Thyroid gland (tissue), 4 donors: ENCODE results near the gene SOAT2.

Source experiments
- CTCF ChIP-seq, 6 experiments: fragments of 200-600 bp in 3 of 6; fragments of 450-650 bp in 3 of 6; sonication (generic) in 3 of 6; IDR thresholded peaks; one replicate each; pipeline ENCODE4 v1.5.1; 2016 to 2019; ENCODE audit warnings: antibody characterized with exemption in 6 of 6, mild to moderate bottlenecking in 2 of 6, inconsistent platforms in 1 of 6, moderate library complexity in 1 of 6
- POLR2A ChIP-seq, 2 donors: fragments of 450-650 bp; IDR thresholded peaks; one replicate each; pipeline ENCODE4 v1.6.1; 2017; ENCODE audit warnings: antibody characterized with exemption in 2 of 2, mild to moderate bottlenecking in 2 of 2, moderate library complexity in 1 of 2

DNA sequence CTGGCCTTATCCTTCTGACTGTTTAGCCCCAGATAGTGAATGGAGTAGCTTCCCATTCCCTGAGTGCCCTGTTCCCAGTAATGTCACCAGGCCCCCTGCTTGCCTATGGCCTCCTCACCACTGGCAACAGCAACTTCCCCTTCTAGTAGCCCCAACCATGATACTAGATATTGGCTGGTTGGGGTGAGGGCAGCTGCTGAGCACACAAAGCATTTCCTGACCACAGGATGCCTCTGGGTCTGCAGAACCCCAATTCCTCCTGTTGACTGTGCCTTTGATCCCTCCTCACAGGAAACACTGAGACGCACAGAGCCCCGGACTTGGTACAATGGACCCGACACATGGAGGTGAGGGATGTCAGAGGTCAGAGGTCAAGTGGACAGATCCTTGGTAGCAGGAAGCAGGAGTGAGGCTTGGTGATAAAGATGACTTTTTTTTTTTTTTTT lies 597 bp downstream of the SOAT2 start:
- TF ChIP-seq CTCF (IDR thresholded peaks at IDR 0.05) = no peak
- no peak for TF ChIP-seq POLR2A (IDR thresholded peaks at IDR 0.05)
